NOMO-1 (cell line): ENCODE results near the gene PRR22.
A peak's percentile ranks its signal among the peaks of the same experiment; 100 is the strongest.
"Not testable (repeated sequence)": the region's sequence is repeated elsewhere in the genome, so short reads cannot be mapped to it uniquely, and the experiment has no call there.

Experiments
- DNase-seq, 2 experiments: peaks; one replicate each; lab custom pipeline; 2025; ENCODE audit not compliant: unreplicated experiment in 2 of 2; lab: John Stamatoyannopoulos, UW

The PRR22 gene

DNA sequence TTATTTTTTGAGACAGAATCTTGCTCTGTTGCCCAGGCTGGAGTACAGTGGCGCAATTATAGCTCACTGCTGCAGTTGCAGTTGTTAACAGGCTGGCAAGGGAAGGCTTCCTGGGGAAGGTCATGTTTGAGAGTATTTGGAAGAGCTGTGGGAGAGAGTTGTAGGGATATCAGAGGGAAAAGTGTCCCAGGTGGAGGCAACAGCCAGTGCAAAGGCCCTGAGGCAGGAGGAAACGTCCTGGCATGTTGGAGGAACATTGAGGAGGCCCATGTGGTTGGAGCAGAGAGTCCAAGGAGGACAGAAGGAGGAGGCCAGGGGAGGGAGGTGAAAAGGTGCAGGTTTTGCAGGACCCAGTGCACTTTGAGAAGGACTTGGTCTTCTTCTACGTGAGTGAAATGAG is 8.6 kb upstream of the PRR22 start:
- DNase-seq, result no peak

DNA sequence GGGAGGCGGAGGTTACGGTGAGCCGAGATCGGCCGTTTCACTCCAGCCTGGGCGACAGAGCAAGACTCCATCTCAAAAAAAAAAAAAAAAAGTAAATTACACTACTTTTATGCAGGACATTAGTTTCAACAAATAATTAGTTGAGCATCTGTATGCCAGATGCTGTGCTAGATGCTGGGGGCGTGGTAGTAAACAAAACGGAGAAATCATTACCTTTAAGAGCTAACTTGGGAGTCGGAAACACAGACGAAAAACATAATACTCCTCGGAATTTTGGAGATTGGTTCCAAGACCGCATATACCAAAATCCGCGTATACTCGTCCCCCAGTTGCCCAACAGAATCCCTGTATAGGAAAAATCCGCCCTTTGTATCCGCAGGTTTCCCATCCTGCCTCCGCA is 7.7 kb upstream of the PRR22 start:
- no peak for DNase-seq

DNA sequence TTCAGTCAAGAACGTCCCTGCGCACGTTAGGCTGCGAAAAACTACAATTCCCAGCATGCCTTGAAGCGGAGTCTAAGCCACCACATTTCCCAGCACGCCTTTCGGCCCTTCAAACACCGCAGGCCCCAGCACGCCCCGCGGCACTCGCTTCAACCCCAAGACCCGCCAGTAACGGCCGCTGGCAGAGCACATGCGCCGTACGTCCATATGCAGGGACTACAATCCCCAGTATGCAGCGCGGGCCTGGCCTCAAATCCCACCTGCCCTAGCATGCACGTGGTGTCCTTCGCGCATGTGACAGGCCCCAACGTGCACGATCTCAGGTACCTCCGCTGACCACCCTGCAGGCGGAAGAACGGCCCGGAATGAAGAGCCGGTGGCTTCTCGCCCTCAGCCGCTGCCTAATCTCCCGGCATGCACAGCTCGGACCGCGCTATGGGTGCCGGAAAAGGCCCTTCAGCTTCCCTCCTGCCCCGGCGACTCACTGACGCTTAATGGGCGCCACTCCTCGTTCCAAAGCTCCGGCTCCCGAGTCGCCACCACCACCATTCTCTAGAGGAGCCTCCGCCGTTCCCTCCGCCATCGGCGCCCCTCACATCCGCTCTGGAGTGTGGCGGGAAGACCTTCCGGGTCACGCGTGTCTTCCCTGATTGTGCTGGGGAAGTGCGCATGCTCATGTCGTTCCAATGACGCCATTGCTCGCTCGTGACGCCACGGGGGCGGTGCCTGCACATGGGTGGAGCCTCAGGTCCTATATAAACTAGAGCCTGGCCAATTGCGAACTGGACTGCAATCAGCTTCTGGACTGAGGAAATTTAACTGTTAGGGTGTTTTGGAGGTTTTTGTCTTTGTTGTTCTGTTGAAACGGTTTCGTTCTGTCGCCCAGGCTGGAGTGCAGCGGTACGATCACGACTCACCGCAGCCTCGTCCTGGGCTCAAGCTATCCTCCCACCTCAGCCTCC is 6.3 kb upstream of the PRR22 start, which contains the start of gene DUS3L:
Gene DUS3L (minus strand): TSS at position 605 of the 962 bp plus-strand sequence. CDS start 22 bp downstream, at position 583.
- DNase-seq, result peak; percentile 97 to 98

DNA sequence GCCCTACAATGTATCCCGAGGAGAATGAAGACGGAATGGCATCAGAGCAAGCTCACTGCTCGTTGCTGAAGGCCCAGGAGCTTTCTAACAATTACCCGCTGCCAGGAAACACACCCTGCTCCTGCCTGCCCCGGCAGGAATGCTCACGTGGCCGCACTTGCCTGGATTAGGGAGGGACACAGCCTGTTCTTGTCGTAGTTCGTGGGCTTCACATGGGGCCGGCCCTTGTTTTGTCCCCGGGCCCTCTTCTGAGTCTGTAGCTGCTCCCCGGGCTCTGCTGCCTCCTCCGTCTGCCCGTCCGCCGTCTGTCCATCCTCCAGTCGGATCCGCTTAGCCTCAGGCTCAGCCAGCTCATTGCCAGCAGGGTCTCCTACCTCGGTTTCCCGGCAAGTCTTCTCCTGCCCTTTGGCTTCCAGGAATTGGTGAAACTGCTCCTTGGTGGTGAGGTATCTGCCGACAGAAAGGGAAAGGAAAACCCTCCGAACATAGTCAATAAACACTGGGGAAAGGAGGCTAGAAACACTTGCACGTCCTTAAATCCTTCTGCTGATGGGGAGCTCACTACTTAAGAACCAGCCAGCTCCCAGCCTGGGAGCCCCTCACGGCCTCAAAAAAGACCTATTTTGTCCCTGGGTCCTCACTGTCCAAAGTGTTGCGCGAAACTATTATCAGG is 5.5 kb upstream of the PRR22 start:
- no peak for DNase-seq

DNA sequence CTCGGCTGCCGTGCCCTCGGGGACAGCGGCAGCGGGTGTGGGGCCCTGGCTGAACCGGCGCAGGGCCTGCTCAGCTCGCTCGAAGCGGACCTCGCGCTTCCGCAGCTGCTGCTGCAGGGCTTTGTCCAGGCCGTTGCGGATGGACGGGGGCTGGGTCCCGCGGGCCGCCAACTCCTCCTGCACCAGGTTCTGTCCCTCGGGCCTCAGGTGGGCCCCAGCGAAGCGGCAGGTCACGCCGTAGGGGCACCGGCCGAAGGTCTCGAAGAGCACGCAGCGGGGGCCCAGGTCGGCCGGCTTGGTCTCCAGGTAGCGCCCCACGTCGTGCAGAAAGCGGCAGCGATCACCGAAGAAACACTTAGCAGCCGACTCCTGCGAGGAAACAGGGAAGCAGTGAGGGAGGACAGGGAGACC is 4.8 kb upstream of the PRR22 start:
- DNase-seq, result no peak

DNA sequence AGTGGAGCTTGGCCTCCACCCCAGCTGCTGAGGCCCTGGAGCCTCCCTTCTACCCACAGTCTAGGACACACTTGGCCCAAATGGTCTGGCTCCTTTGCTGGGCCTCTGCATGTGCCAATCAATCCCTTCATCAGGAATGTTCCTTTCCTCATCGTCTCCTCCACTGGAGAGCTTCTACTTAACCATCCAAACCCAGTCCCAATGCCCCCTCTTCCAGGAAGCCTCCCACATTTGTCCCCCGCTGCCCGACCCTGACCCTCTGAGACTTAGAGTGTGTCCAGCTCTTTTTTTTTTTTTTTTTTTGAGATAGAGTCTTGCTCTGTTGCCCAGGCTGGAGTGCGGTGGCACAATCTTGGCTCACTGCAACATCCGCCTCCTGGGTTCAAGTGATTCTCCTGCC is 3.9 kb upstream of the PRR22 start:
- no peak for DNase-seq

DNA sequence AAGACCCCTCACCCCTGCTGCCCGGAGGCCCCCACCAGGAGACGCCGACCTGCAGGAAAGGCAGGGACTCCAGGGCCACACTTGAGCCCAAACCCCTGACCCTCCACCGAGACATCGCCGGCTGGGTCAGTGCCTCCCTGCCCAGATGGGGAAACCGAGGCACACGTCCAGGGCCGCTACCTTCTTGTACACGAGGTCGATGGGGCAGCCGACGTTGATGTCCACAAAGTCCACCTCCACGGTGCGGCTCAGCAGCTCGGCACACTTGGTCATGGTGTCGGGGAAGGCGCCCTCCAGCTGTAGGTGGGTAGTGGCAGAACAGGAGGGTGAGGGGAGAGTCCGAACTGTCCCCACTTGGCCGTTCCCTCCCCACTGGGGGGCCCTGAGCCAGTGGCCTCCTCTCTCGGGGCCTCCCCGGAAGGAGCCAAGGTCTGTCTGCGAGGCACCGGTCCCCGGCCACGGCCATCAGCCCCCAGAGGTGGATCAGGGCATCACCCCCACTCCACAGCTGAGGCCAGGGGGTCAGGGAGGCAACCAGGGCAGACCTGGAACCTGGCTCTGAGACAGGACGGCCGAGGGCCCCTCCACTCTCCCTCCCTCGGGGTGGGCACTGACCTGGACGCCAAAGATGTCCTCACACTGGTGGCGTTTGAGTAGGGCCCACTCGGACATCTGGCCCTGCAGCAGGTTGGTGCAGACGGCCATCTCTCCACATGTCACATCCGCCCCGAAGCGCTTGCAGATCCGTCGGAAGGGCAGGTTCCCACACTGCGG is 3.0 kb upstream of the PRR22 start:
- no peak for DNase-seq

DNA sequence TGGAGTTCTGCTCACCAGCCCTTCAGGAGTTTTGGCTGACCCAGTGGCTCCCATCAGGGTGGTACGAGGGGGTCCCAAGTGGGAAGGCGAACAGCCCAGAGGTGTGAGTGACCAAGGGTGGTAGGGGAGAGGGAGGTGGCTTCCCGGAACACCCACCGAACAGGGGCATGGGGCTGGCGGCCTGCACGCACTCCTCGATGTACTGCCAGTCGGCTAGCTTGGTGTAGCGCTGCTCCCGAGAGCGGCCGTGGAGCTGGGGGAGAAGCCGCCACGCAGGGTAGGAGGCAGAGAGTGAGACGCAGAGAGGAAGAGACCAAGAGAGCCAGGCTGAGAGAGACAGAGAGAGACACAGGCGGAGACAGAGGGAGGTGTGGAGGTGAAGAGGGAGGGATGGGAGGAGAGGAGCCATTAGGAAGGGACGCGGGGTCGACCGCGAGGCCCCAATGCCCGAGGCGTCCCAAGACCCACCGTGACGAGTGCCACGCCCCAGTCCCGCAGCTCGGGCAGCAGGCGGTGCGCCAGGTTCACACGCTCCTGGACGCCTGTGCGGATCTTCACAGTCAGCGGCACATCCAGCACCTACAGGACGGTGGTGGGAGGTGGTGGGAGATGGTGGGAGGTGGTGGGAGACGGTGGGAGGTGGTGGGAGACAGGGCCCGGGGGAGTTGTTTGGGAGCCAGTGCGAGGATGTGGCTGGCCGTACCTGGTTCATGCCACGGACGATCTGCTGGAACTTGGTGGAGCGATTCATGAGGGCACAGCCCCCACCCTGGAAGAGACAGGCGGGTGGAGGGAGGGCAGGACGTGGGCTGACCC is 2.3 kb upstream of the PRR22 start:
- no peak for DNase-seq

DNA sequence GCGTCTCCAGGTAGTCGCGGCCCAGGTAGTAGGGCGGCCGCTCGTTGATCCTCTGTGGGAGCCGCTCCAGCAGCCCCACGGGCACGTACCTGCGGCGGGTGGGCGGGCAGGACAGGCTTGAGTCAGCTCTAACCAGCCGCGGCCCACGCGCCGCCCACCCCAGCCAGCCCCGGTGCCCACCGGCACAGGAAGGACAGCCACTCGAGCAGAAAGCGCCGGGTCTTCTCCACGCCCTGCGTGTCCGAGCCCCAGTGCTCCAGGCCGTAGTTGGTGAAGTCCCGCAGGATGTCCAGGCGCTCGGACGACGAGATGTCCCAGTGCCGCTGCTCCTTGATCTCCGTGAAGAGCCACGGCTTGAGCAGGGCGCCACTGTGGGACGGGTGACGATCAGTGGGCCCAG is 877 bp upstream of the PRR22 start:
- DNase-seq, result no peak

DNA sequence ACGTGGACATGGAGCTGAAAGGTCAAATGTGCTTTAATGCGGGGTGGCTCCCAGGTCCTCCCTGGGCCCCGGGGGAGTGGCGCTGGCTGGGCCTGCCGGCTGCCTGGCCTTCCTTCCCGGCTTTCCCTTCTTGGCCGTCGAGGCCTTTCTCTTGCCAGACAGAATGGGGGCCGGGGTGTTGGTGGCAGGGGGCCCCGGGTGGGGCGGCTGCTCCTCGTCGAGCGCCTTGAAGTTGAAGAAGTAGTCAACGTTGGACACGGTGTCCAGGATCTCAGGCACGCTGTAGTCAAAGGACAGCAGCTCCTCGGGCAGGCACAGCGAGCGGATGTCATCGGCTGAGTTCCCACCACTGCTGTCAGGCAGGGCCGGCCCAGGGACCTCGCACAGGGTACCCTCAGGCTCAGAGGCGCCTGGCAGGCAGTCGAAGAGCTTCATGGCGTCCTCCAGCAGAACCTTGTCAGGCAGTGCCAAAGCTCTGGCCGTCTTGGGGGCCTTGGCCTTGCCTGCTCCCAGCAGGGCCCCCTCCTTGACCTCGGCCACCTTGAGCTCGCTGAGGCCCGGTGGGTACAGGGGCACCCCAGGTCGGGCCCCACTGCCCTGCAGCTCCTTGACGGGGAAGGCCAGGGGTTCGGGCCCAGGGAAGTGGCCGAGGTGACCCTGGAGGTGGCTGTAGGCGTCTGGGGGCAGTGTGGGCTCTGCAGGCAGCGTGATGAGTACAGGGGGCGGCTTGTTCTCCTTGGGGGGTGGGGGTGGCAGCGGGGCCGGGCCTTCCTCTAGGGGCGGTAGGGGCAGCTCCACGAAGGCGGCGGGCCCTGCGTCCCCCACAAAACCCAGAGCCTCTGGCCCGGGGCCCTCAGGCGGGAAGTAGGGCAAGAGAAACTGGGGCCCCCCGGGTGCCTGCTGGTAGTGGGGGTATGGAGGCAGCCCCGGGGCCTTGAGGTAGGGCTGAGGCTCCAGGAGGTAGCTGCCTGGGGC is 1.3 kb downstream of the PRR22 start:
- no peak for DNase-seq

DNA sequence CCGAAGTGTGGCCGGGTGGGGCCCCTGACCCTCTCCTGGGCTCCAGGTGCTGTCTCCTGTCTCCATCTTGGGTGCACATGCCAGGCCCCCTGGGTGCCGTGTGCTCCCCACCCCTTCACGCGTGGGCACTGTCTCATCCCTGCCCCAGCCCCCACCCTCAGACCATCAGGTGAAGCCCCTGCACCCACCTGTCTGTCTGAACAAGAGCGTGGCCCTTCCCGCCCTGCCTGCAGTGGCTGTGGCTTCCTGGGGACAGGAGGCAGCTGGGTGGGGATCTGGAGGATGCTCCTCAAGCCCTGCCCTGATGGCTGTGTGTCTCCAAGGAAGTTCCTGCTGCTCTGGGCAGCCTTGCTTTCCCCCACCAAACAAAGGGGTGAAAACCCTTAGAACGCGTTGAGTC is 2.2 kb downstream of the PRR22 start:
- no peak for DNase-seq

DNA sequence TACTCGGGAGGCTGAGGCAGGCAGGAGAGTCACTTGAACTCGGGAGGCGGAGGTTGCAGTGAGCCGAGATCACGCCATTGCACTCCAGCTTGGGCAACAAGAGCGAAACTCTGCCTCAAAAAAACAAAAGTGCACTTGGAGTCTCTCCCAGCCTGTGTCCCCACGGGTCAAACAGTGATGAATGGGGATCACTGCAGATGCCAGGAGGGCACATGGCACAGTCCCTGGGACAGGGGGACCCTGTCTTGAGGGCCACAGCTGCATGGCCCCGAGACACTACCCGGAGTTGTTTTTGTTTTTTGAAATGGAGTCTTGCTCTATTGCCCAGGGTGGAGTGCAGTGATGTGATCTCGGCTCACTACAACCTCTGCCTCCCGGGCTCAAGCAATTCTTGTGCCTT is 3.6 kb downstream of the PRR22 start:
- DNase-seq, result not testable (repeated sequence)

DNA sequence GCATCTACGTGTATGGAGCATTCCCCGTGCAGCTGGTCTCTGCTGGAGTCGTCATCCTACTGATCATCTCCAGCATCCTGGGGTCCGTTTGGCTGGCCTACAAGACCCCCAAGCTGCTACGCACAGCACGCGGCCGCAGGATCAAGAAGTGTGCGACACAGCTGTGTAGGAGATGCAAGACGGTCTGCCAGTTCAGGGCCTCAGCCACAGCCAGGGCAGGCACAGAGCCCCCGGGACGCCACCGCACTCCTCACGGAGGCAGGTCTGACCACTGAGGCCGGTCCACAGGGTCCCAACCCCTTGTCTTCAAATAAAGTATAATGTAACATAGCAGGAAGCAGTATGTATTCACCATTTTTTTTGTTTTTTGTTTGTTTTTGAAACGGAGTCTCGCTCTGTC is 6.1 kb downstream of the PRR22 start:
- no peak for DNase-seq

DNA sequence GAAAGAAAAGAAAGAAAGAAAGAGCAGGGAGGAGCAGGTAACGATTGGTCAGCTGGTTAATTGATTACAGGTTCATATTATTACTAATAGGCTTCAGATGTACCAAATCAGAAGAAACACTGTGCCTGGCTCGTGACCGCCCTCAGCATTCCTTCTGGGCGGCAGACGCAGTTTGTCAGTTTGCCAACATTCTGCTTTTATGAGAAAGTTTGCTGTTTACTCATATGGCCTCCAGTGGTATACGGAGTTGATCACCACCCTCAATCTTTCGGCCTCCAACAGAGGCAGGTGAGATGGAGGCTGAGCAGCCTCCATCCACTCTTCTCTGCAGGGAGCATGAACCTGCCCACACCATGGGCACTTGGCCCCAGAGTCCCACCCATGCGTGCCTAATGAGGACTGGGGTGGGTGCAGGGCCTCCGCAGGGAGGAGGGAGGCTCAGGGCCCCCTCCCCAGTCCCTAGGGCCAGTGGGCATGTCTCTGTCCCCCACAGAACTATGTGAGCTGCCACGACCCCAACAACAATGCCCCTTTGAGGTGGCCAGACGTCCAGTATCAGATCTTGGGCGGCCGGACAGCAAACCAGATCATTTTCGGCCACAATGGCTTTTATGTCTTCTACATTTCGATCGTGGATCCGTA is 8.8 kb downstream of the PRR22 start:
- no peak for DNase-seq

DNA sequence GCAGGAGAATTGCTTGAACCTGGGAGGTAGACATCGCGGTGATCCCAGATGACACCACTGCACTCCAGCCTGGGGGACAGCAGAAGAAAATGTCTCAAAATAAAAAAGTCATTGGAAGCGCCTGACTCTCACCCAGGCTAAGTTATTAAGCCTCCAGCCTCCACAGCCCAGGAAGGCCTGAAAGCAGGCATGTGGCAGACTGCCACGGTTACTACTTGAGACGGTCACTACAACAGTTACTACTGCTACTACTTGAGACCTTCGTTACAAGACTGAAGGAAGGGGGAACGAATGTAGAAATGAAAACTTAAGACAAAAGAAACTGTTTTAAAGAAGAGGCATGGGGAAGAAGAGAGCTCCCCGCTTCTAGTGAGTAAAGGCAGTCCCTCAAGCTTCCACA is 9.6 kb downstream of the PRR22 start:
- DNase-seq, result no peak

DNA sequence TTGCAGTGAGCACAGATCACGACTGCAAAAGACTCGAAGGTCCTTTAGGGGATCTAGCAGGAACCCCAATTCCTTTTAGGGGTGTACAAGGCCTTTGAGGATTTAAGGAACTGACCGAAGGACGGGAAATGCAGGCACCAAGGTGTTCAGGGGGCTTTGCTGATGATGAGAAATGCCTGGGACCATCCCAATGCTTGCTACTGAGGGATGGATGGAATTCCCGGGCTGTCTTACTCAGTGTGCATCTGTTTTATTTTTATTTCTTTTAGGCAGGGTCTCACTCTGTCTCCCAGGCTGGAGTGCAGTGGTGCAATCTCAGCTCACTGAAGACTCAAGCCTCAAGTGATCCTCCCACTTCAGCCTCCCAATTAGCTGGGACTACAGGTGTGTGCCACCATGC is 11.3 kb downstream of the PRR22 start:
- no peak for DNase-seq

DNA sequence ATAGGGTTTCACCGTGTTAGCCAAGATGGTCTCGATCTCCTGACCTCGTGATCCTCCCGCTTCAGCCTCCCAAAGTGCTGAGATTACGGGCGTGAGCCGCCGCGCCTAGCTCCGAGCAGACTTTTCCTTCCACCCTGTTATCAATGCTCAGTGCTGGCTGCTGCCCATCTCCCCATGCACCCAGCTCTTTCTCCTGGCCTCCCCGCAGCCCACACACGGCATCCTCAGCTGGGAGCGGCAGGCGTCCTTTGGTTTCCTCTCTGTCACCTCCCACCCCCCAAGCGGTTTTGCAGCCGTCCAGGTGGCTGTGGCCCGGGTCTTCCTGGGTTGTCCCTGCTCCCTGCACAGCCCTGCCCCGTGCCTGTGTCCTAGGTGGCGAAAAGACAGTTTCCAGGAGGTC is 12.1 kb downstream of the PRR22 start:
- DNase-seq, result no peak

DNA sequence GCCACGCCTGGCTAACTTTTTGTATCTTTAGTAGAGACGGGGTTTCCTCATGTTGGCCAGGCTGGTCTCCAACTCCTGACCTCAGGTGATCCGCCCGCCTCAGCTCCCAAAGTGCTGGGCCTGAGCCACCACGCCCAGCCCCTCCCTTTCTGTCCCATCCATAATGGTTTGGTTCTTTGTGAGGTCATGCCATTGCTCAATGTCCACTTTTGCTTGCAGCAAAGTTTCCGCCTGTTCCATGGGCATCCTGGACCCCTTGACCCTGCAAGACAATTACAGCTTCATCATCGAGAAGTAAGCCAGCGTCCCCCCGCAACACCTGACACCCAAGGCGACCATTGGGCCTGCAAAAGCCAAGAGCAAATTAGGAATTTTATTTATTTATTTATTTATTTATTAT is 16.6 kb downstream of the PRR22 start:
- no peak for DNase-seq

DNA sequence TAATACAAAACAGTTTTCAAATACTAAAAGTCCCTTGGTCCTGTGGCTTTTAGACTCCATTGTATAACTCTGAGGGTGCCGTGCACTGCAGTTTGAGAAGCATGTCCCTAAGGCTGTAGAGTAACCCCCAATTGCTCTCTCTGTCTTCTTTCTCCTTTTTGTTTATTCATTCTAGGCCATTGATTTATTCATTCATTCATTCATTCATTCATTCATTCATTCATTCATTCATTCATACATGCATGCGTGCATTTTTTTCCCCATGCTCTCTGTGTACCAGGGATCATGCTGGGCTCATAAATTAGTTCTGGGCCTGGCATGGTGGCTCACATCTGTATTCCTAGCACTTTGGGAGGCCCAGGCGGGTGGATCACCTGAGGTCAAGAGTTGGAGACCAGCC is 19.3 kb downstream of the PRR22 start:
- no peak for DNase-seq
